HG02610 (cell line): ENCODE results near the gene DHRS11.

Experiments
- ATAC-seq: cut with Tn5 transposase; IDR thresholded peaks from one replicate; pipeline ENCODE4 v1.9.1; 2021; ENCODE audit warnings: mild to moderate bottlenecking, moderate library complexity; ENCODE audit not compliant: unreplicated experiment

DHRS11 gene

GRCh38 chr17:36591434-36592315 lies at the start of gene DHRS11:
Gene DHRS11, plus strand, starts transcription at chr17:36591879. Its CDS starts 131 bp downstream, at chr17:36592010.
- peak; percentile 79 for ATAC-seq

GRCh38 chr17:36542755-36543154 lies 48.9 kb upstream of the DHRS11 start:
- ATAC-seq, result no peak

- no peak for ATAC-seq
Observed at GRCh38 chr17:36544044-36544306, 47.7 kb upstream of the DHRS11 start.

- ATAC-seq, result peak; percentile 49
Observed at GRCh38 chr17:36544307-36545076, 47.2 kb upstream of the DHRS11 start, which contains the start of gene GGNBP2. Gene GGNBP2, plus strand, starts transcription at chr17:36544919. Its CDS starts 806 bp downstream, at chr17:36545725.

GRCh38 chr17:36545077-36545464 lies 46.6 kb upstream of the DHRS11 start:
- peak; percentile 17 for ATAC-seq

- peak; percentile 59 for ATAC-seq
Observed at GRCh38 chr17:36545465-36546417, 45.9 kb upstream of the DHRS11 start.

GRCh38 chr17:36546418-36547093 lies 45.1 kb upstream of the DHRS11 start:
- ATAC-seq, result no peak

GRCh38 chr17:36547776-36548175 lies 43.9 kb upstream of the DHRS11 start:
- ATAC-seq, result no peak

GRCh38 chr17:36550491-36551417 lies 40.9 kb upstream of the DHRS11 start:
- ATAC-seq, result peak; percentile 38

- ATAC-seq, result no peak
Observed at GRCh38 chr17:36553459-36553858, 38.2 kb upstream of the DHRS11 start.

GRCh38 chr17:36566081-36566480 lies 25.6 kb upstream of the DHRS11 start:
- ATAC-seq, result no peak

- no peak for ATAC-seq
Observed at GRCh38 chr17:36575028-36575427, 16.7 kb upstream of the DHRS11 start.

GRCh38 chr17:36576793-36577192 lies 14.9 kb upstream of the DHRS11 start:
- no peak for ATAC-seq

GRCh38 chr17:36578671-36579070 lies 13.0 kb upstream of the DHRS11 start:
- no peak for ATAC-seq

- no peak for ATAC-seq
Observed at GRCh38 chr17:36583787-36584186, 7.9 kb upstream of the DHRS11 start.

- no peak for ATAC-seq
Observed at GRCh38 chr17:36586138-36586537, 5.5 kb upstream of the DHRS11 start.

- ATAC-seq, result no peak
Observed at GRCh38 chr17:36590082-36590481, 1.6 kb upstream of the DHRS11 start.

- no peak for ATAC-seq
Observed at GRCh38 chr17:36592316-36592715, 637 bp downstream of the DHRS11 start.

- ATAC-seq, result no peak
Observed at GRCh38 chr17:36592716-36593321, 1.1 kb downstream of the DHRS11 start.
